ENCODE results near the gene ARHGEF28.

Gene ARHGEF28

GRCh38 chr5:73692166-73692640 is 66.2 kb downstream of the ARHGEF28 start:
- peak; percentile 35 for DNase-seq (ENCODE audit: low read depth)

GRCh38 chr5:73692981-73693380 is 67.0 kb downstream of the ARHGEF28 start:
- DNase-seq (ENCODE audit: low read depth): no peak

- no peak for DNase-seq (ENCODE audit: low read depth)
These were observed 67.6 kb downstream of the ARHGEF28 start for GRCh38 chr5:73693573-73694061.

GRCh38 chr5:73694089-73694488 is 68.1 kb downstream of the ARHGEF28 start:
- DNase-seq (ENCODE audit: low read depth): no peak

GRCh38 chr5:73698011-73698410 is 72.0 kb downstream of the ARHGEF28 start:
- DNase-seq (ENCODE audit: low read depth): no peak

GRCh38 chr5:73701566-73701965 is 75.6 kb downstream of the ARHGEF28 start:
- DNase-seq (ENCODE audit: low read depth): no peak

- DNase-seq (ENCODE audit: low read depth): no peak
These were observed 76.5 kb downstream of the ARHGEF28 start for GRCh38 chr5:73702534-73702933.

GRCh38 chr5:73702951-73703350 is 77.0 kb downstream of the ARHGEF28 start:
- DNase-seq (ENCODE audit: low read depth): no peak

GRCh38 chr5:73705364-73705763 is 79.4 kb downstream of the ARHGEF28 start:
- DNase-seq (ENCODE audit: low read depth): no peak

- no peak for DNase-seq (ENCODE audit: low read depth)
These were observed 81.0 kb downstream of the ARHGEF28 start for GRCh38 chr5:73706963-73707362.

- DNase-seq (ENCODE audit: low read depth): no peak
These were observed 83.6 kb downstream of the ARHGEF28 start for GRCh38 chr5:73709536-73710129.

GRCh38 chr5:73716284-73716808 is 90.3 kb downstream of the ARHGEF28 start:
- no peak for DNase-seq (ENCODE audit: low read depth)

GRCh38 chr5:73718762-73719161 is 92.8 kb downstream of the ARHGEF28 start:
- DNase-seq (ENCODE audit: low read depth): no peak

GRCh38 chr5:73719632-73720031 is 93.6 kb downstream of the ARHGEF28 start:
- DNase-seq (ENCODE audit: low read depth): no peak

GRCh38 chr5:73722231-73722630 is 96.2 kb downstream of the ARHGEF28 start:
- peak; percentile 14 for DNase-seq (ENCODE audit: low read depth)

- no peak for DNase-seq (ENCODE audit: low read depth)
These were observed 100.1 kb downstream of the ARHGEF28 start for GRCh38 chr5:73726071-73726470.

- DNase-seq (ENCODE audit: low read depth): no peak
These were observed 100.7 kb downstream of the ARHGEF28 start for GRCh38 chr5:73726606-73727231.

- no peak for DNase-seq (ENCODE audit: low read depth)
These were observed 101.5 kb downstream of the ARHGEF28 start for GRCh38 chr5:73727470-73727869.

- DNase-seq (ENCODE audit: low read depth): no peak
These were observed 102.7 kb downstream of the ARHGEF28 start for GRCh38 chr5:73728493-73729273.

GRCh38 chr5:73729329-73729728 is 103.3 kb downstream of the ARHGEF28 start:
- DNase-seq (ENCODE audit: low read depth): no peak

GRCh38 chr5:73732045-73732444 is 106.0 kb downstream of the ARHGEF28 start:
- DNase-seq (ENCODE audit: low read depth): no peak

- DNase-seq (ENCODE audit: low read depth): no peak
These were observed 107.2 kb downstream of the ARHGEF28 start for GRCh38 chr5:73733219-73733618.
